HG02870 (cell line): ENCODE data around the gene CLEC4M.
A peak's percentile ranks its signal among the peaks of the same experiment; 100 is the strongest.
"Not testable (repeated sequence)": the region's sequence is repeated elsewhere in the genome, so short reads cannot be mapped to it uniquely, and the experiment has no call there.

Experiments used
- ATAC-seq: cut with Tn5 transposase; IDR thresholded peaks from one replicate; pipeline ENCODE4 v1.9.1; 2021; ENCODE audit warnings: mild to moderate bottlenecking, moderate library complexity; ENCODE audit not compliant: unreplicated experiment

CLEC4M gene

DNA sequence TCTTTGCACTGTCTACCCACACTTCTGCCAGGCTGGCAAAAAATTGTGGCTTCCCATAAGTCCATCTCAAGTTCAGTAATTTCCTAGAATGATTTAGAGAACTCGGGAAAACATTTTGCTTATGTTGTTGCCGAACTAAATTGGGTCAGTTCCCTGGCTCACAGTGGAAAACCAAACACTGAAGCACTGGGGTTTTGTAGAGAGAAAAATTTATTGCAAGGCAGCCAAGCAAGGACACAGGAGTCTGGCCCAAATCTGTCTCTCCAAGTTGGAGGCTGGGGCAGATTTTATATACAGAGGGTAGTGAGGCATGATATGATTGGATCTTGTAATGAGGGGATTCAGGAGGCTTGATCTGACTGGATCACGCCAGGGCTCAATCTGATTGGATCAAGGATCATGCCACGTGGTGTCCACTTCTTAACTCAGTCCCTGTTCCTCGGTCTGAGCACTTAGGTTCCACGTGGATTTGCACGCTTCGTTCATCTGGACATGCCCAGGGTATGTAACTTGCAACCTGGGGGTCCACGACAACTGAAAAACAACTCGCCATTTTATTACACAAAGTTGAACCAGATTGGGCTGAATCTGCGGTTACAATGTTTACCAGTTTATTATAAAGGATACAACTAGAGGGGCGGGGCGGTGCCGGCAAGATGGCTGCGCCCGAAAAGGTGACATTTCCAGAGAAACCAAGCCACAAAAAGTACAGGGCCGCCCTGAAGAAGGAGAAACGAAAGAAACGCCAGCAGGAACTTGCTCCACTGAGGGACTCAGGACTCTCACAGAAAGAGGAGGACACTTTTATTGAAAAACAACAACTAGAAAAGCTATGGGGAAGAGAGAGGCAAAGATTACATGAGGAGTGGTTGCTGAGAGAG, 23.0 kb upstream of the CLEC4M start:
- ATAC-seq, result no peak

DNA sequence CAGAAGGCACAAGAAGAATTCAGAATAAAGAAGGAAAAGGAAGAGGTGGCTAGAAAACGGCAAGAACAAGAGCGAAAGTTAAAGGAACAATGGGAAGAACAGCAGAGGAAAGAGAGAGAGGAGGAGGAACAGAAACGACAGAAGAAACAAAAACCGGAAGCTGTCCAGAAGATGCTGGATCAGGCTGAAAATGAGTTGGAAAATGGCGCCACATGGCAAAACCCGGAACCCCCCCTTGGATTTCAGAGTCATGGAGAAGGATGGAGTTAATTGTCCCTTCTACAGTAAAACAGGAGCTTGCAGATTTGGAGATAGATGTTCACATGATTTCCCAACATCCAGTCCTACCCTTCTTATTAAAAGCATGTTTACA, 22.4 kb upstream of the CLEC4M start:
- ATAC-seq, result no peak

DNA sequence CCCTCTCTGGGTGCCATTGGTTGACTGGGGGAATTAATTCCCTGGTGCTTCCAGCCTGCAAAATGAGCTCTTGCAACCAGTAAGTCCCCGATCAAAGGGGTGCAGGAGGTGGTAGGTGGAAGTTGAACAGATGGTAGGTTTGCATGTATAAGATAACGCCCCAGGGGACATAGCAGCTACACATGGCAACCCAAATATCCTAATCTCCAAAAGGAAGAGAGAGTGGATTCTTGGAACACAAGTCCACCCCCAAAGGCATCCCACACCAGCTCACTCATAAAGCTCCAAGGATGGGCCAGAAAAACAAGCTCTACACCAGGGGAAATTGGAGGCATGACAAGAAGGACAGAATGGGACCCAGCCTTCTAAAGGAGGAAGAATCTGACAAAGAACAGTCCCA, 20.5 kb upstream of the CLEC4M start:
- ATAC-seq, result no peak

DNA sequence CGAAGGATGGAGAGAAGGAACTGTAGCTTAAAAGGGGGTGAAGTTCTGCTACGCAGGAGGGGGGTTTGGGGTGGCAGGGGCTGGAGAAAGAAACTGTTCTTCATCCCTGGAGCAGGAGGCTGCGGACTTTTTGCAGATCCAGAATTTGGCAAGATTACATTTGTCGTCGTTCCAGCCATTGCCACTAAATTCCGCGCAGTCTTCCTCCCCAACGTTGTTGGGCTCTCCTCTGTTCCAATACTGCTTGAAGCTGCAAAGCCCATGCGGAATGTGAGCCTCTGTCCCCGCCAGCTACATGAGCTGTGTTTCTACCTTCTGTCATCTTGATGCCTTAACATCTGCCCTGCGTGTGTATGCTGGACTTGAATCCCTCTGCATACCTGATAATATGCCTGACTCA, 20.1 kb upstream of the CLEC4M start:
- ATAC-seq, result no peak

DNA sequence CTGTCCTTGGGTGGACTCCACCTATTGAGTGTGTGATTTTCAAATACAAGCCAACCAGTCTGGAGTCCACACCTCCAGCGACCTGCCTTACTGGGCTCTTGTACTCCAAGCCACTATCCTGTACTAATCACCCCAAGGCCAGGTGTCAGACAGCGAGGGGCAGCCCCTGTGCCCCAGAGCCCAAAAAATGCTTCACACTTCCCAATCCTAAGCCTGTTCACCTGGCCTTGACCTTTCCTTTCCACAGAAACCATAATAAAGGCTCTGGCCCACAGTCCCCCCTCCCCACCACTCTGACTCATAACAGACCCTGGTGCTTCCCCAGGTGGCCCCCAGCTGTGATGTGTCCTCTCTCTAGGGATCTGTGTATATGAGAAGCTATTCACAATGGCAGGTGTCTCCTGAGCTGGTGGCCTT, 19.6 kb upstream of the CLEC4M start:
- peak; percentile 48 for ATAC-seq

DNA sequence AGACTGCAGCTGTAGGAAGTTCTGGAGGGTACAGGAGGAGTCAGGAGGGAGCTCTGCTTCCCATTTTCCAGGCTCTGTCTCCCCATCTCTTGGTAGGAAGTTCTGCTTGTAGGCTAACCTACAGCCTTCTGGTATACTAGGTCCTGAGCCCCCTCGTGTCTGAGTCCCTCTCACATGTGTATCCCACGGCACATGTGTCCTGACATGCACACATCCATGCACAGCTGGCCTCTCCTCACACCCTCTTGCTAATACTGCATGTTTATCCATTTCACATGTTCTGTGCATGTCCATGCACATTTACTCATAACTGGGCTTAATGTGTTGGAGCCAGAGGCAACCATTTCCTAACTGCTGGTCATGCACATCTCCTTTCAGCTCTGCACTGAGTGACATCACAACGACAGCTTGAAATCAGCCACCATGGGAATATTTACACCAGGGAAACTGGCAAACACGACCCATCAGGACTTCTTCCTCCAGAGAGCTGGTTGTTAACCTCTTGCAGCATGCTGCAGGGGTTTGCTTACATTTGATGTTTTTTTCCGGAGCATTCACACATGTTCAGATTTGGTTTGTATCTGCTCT, 18.8 kb upstream of the CLEC4M start:
- no peak for ATAC-seq

DNA sequence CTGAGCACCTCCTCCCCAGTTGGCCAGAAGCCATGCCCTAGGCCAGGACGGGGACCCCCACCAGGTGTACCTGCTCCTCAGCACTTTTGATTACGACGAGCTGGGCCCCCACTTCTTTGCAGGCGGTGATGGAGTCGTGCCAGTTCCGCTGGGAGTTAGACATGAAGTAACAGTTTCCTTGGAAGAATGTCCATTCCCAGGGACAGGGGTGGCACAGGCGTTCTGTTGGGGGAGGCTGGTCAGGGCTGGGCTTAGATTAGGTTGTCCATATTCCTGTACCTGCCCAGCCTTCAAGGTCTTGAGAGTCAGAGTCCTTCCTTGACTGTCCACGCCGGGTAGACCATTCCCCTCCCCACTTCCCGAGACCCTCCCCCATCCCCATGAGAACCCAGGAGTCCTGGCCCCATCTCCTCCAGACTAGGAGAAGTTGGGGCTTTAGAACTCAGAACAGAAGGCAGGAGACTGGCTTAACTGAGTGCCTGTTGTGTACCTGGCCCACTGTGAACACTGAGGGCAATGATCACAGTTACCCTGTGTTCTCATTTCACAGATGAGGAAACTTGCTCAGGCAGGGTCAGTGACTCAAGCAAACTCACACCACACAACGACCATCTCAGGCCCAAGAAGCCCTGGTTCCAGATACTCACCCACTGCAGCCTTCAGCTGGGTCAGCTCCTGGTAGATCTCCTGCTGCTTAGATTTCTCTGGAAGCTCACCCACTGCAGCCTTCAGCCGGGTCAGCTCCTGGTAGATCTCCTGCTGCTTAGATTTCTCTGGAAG, 18.0 kb upstream of the CLEC4M start:
- no peak for ATAC-seq

DNA sequence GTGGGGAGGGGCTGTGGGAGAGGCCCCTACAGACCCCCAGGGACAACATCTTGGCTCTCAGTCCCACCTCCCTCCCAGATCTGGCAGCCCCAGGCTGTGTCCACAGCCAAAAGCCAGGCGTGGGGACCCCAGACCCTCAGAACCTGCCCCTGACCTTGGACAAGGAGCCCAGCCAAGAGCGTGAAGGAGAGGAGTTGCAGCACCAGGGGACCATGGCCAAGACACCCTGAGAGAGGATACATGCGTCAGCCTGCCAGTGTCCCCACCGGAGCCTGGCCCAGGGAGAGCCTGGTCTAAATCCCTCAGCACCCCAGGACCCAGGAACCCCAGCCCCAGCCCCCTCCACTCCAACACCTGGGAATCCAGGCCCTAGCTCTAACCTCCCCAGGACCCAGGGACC, 16.7 kb upstream of the CLEC4M start:
- ATAC-seq, result not testable (repeated sequence)

DNA sequence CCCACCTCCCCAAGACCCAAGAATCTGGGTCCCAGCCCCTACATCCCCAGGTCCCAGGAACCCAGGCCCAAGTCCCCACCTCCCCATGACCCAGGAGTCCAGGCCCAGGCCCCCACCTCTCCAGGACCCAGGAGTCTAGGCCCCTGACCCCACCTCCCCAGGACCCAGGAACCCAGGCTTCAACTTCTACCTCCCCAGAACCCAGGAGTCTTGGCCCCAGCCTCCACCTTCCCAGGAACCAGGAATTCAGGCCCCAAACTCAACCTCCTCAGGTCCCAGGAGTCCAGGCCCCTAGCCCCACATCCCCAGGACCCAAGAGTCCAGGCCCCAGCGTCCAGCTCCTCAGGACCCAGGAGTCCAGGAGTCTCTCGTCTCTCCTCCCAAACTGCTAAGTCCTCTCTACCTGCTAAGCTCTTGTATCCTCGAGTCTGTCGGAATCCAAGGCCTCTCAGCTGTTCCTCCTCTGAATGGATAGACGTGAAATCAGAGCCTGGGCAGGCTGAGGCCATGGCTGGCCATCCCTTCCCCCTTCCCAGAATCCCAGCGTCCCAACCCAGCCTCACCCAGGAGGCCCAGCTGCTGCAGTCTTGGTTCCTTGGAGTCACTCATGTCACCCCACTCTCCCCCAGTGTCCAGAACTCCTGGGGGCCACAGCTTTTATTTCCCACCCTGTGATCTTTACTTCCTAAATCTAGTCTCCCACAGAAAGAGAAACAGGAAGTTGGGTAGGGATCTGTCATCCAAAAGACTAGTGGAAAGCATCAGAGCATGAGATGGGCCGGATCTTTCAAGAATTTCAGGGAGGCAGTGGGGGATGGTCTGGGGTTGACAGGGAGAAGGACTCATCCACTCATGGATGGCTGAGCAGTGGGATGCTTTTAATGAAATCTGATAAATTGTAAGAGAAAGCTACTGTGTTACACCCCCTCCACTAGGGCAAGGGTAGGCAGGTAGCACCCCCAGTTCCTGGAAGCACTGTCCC, 15.8 kb upstream of the CLEC4M start, which contains the start of gene CD209:
Gene CD209, minus strand, starts transcription at position 632 of the 982 bp plus-strand sequence. Its CDS starts 23 bp downstream, at position 609.
- no peak for ATAC-seq

DNA sequence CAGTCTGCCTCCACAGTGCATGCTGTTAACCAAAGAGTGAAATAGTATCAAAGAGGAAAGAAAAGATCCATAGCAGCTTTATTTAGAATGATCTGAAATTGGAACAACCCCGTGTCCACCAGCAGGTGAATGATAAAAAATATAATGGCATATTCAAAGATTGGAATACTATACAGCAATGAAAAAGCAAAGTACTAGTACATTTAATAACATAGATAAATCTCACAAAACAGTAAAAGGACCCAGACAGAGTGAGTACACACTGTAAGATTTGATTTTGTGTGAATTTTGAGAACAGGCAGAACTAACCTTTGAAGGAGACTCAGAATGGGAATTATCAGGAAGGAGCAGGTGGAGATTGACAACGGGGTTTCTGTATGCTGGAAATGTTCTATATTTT, 14.9 kb upstream of the CLEC4M start:
- no peak for ATAC-seq

DNA sequence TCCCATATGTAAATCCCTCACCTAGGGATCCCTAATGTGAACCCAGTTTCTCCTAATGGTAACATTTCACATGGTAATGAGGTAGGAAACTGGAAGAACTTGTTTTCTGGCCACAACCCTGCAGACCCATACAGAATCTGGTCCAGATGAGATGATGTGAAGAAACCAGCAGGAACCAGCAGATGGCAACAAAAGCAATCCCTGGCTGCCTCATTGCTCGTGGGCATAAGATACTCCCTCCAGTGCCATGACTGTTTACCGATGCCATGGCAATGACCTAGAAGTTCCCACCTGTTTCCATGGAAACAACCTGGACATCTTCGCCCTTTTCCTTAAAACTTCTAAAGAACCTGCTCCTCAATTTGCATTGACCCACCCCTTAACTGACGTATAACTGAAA, 14.3 kb upstream of the CLEC4M start:
- ATAC-seq, result no peak

DNA sequence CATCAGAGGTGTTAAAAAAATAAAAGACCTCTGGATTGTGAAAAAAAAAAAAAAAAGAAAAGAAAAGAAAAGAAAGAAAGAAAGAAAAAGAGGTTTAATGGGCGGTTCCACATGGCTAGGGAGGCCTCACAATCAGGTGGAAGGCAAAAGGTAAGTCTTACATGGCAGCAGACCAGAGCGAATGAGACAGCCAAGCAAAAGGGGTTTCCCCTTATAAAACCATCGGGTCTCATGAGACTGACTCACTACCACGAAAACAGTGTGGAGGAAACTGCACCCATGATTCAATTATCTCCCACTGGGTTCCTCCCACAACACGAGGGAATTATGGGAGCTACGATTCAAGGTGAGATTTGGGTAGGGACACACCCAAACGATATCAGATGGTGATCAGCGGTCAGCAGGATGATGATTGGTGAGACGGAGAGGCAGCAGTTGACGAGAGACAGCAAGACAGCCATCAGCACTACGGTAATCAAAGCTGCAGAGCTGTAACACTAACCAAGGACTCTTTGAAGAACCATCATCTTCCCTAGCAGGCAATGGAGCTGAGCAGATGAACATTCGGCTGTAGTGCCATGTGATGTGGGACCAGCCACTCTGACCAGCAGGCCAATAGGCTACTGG, 11.8 kb upstream of the CLEC4M start:
- no peak for ATAC-seq

DNA sequence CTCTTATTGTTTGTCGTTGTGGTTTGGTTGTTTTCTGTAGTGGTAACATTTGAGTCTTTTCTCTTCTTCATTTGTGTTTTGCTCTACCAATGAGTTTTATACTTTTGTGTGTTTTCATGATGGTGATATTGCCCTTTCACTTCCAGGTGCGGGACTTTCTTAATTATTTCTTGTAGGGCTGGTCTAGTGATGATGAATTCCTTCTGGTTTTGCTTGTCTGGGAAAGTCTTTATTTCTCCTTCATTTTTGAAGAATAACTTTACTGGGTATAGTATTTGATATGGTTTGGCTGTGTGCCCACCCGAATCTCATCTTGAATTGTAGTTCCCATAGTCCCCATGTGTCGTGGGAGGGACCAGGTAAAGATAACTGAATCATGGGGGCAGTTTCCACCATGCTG, 6.8 kb upstream of the CLEC4M start:
- ATAC-seq, result no peak

DNA sequence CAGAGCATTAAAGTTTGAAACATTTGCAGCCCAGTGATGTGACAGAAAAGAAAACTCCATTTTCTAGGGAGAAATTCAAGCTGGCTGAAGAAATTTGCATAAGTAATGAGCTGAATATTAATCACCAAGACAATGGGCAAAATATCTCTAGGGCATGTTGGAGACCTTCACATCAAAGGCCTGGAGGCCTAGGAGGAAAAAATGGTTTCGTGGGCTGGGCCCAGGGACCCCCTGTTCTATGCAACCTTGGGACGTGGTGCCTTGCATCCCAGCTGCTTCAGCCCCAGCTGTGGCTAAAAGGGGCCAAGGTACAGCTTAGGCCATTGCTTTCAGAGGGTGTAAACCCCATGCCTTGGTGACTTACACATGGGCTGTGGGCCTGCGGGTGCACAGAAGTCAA, 5.7 kb upstream of the CLEC4M start:
- no peak for ATAC-seq

DNA sequence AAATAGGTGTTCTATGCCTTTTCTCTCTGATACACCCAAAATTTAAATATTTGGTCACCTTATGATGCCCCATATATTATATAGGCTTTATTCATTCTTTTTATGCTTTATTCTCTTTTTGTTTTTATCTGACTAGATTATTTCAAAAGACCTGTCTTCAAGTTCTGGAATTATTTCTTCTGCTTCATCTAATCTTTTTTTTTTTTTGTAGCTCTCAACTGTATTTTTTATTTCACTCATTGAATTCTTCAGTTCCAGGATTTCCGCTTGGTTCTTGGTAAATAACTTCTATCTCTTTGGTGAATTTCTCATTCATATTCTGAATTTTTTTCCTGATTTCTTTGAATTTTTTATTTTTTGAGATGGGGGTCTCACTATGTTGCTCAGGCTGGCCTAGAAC, 3.9 kb upstream of the CLEC4M start:
- no peak for ATAC-seq

DNA sequence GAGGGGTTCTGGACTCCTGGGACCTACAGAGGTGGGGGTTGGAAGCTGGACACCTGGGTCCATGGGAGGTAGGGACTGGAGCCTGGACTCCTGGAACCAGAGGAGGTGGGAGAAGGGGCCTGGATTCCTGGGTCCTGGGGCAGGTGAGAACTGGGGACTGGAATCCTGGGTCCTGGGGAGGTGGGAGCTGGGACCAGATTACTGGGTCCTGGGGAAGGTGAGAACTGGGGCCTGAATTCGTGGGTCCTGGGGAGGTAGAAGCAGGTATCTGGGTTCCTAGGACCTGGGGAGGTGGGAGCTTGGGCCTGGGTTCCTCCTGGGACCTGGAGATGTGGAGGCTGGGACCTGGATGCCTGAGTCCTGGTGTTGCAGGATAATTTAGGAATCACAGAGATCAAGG, 653 bp downstream of the CLEC4M start:
- no peak for ATAC-seq

DNA sequence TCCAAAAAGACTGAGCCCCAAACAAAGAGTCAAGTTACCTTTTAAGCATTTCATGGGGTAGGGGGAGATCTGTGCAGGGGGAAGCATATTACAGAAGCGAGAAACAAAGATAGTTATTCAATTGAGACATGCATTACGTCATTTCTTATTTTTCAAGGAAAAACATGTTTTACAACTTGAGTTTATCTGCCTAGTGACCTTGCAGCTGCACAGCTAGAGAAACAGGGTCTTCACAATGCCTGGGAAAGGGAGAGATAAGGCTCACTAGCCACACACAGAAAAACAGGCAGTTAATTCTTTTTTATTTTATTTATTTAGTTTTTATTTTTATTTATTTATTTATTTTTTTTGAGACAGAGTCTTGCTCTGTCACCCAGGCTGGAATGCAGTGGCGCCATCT, 1.1 kb downstream of the CLEC4M start:
- ATAC-seq, result not testable (repeated sequence)

DNA sequence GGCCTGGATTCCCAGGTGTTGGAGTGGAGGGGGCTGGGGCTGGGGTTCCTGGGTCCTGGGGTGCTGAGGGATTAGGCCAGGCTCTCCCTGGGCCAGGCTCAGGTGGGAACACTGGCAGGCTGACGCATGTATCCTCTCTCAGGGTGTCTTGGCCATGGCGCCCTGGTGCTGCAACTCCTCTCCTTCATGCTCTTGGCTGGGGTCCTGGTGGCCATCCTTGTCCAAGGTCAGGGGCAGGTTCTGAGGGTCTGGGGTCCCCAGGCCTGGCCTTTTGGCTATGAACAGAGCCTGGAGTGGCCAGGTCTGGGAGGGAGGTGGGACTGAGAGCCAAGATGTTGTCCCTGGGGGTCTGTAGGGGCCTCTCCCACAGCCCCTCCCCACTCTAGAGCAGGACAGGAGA, 2.0 kb downstream of the CLEC4M start:
- ATAC-seq, result not testable (repeated sequence)

DNA sequence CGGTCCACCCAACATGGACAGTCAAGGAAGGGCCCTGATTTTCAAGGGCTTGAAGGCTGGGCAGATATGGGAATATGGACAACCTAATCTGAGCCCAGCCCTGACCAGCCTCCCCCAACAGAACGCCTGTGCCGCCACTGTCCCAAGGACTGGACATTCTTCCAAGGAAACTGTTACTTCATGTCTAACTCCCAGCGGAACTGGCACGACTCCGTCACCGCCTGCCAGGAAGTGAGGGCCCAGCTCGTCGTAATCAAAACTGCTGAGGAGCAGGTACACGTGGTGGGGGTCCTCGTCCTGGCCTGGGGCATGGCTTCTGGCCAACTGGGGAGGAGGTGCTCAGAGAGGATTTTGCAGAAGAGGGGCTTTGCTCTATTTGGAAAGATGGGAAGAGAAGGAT, 3.5 kb downstream of the CLEC4M start:
- no peak for ATAC-seq

DNA sequence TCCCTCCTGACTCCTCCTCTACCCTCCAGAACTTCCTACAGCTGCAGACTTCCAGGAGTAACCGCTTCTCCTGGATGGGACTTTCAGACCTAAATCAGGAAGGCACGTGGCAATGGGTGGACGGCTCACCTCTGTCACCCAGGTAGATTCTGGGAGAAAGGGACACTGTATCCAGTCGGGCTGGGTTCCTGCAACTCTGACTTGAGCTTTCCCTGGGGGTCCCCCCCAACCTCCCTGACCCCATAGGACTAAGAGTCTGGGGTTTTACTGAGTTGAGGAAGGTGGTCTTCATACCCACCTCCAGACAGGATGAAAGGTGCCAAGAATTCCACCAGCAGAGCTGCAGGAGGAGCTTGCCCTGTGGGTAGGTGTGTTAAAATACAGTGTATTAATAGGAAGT, 4.4 kb downstream of the CLEC4M start:
- no peak for ATAC-seq
